ENCODE results near the gene RAB26.
A peak's percentile ranks its signal among the peaks of the same experiment; 100 is the strongest.

Gene RAB26

GRCh38 chr16:2157480-2158261 lies 9.2 kb downstream of the RAB26 start:
- H4K20me1 ChIP-seq (ENCODE audit: insufficient read depth, low read length): no peaks in the 10 kb centered on the region
- no peak for TF ChIP-seq CTCF (IDR thresholded peaks at IDR 0.05; ENCODE audit: low read length)
- TF ChIP-seq EZH2 (IDR thresholded peaks at IDR 0.05; ENCODE audit: borderline replicate concordance, low read length): no peak

GRCh38 chr16:2158262-2158638 lies 9.8 kb downstream of the RAB26 start:
- Histone ChIP-seq H3F3A (ENCODE audit: insufficient read depth, low read length) (no peaks in the 10 kb centered on the region), H3K9me3 (ENCODE audit: low read length) (no peaks in the 10 kb centered on the region), H3K27me3 (ENCODE audit: insufficient read depth, low read length) (no peaks in the 10 kb centered on the region), H4K20me1 (ENCODE audit: insufficient read depth, low read length) (no peaks in the 10 kb centered on the region), H3K79me2 (ENCODE audit: insufficient read depth, low read length) (peaks cover 11% of the 10 kb centered on the region; the same call in 1 of the 2 replicates), H3K4me1 (ENCODE audit: insufficient read depth, low read length, severe bottlenecking) (peaks cover 57% of the 10 kb centered on the region), H3K27ac (ENCODE audit: low read depth, low read length, poor library complexity, severe bottlenecking) (no peak overlapping the region), H3K9me2 (ENCODE audit: low read depth, low read length) (no peaks in the 10 kb centered on the region), H2AFZ (ENCODE audit: low read length) (no peak overlapping the region), H3K4me2 (ENCODE audit: low read length) (peak overlapping the region; percentile 58), H3K9ac (ENCODE audit: low read length) (no peak overlapping the region; the same call in 1 of the 2 replicates), H3K4me3 (ENCODE audit: low read depth, low read length, poor library complexity, severe bottlenecking) (peak overlapping the region; percentile 85), H3K36me3 (ENCODE audit: insufficient read depth, low read length) (peaks cover 20% of the 10 kb centered on the region)
- TF ChIP-seq CTCF (IDR thresholded peaks at IDR 0.05; ENCODE audit: low read length) (no peak), EZH2 (IDR thresholded peaks at IDR 0.05; ENCODE audit: borderline replicate concordance, low read length) (no peak)

More at GRCh38 chr16:2157480-2158261, 9.2 kb downstream of the RAB26 start:
- no peaks in the 10 kb centered on the region for H3F3A ChIP-seq (ENCODE audit: insufficient read depth, low read length)
- no peak overlapping the region for H2AFZ ChIP-seq (ENCODE audit: low read length)
- peak overlapping the region; percentile 98 for H3K4me2 ChIP-seq (ENCODE audit: low read length)
- H3K4me1 ChIP-seq (ENCODE audit: insufficient read depth, low read length, severe bottlenecking): peaks cover 63% of the 10 kb centered on the region
- no peaks in the 10 kb centered on the region for H3K9me2 ChIP-seq (ENCODE audit: low read depth, low read length)
- H3K27me3 ChIP-seq (ENCODE audit: insufficient read depth, low read length): no peaks in the 10 kb centered on the region
- H3K9ac ChIP-seq (ENCODE audit: low read length): no peak overlapping the region; the same call in 1 of the 2 replicates
- peaks cover 11% of the 10 kb centered on the region; the same call in 1 of the 2 replicates for H3K79me2 ChIP-seq (ENCODE audit: insufficient read depth, low read length)
- no peaks in the 10 kb centered on the region for H3K9me3 ChIP-seq (ENCODE audit: low read length)
- H3K4me3 ChIP-seq (ENCODE audit: low read depth, low read length, poor library complexity, severe bottlenecking): peak overlapping the region; percentile 85
- H3K27ac ChIP-seq (ENCODE audit: low read depth, low read length, poor library complexity, severe bottlenecking): no peak overlapping the region
- H3K36me3 ChIP-seq (ENCODE audit: insufficient read depth, low read length): peaks cover 24% of the 10 kb centered on the region

- Histone ChIP-seq H2AFZ (ENCODE audit: low read length) (no peak overlapping the region), H3K9ac (ENCODE audit: low read length) (peak overlapping the region; percentile 27; the same call in 1 of the 2 replicates), H3K4me1 (ENCODE audit: insufficient read depth, low read length, severe bottlenecking) (peaks cover 47% of the 10 kb centered on the region), H3K9me3 (ENCODE audit: low read length) (no peaks in the 10 kb centered on the region), H3F3A (ENCODE audit: insufficient read depth, low read length) (no peaks in the 10 kb centered on the region), H3K27me3 (ENCODE audit: insufficient read depth, low read length) (no peaks in the 10 kb centered on the region), H4K20me1 (ENCODE audit: insufficient read depth, low read length) (no peaks in the 10 kb centered on the region), H3K27ac (ENCODE audit: low read depth, low read length, poor library complexity, severe bottlenecking) (no peak overlapping the region), H3K9me2 (ENCODE audit: low read depth, low read length) (no peaks in the 10 kb centered on the region), H3K36me3 (ENCODE audit: insufficient read depth, low read length) (peaks cover 17% of the 10 kb centered on the region), H3K4me2 (ENCODE audit: low read length) (peak overlapping the region; percentile 58), H3K79me2 (ENCODE audit: insufficient read depth, low read length) (peaks cover 11% of the 10 kb centered on the region; the same call in 1 of the 2 replicates), H3K4me3 (ENCODE audit: low read depth, low read length, poor library complexity, severe bottlenecking) (peak overlapping the region; percentile 85)
- TF ChIP-seq EZH2 (IDR thresholded peaks at IDR 0.05; ENCODE audit: borderline replicate concordance, low read length) (no peak), CTCF (IDR thresholded peaks at IDR 0.05; ENCODE audit: low read length) (no peak)
These were observed 10.9 kb downstream of the RAB26 start for GRCh38 chr16:2159175-2159838.

All from OCI-LY1 (cell line).